PFSK-1 (cell line): ENCODE data around the gene MGAT4A.

Experiments used
- FOXP2 ChIP-seq: optimal IDR thresholded peaks from 2 replicates; pipeline ENCODE3; 2011; ENCODE audit warnings: borderline replicate concordance, control low read depth, inconsistent platforms; ENCODE audit not compliant: insufficient read depth; ENCODE audit errors: extremely low read length, extremely low read depth
- POLR2AphosphoS5 ChIP-seq: IDR thresholded peaks from 2 replicates; pipeline ENCODE4 v1.6.1; 2012; ENCODE audit warnings: low read depth, mild to moderate bottlenecking, control low read depth, low read length, moderate library complexity
- REST ChIP-seq, 2 experiments: IDR thresholded peaks; 2 replicates each; pipeline versions ENCODE4 v1.6.1 to v1.8.0; 2011 to 2012; ENCODE audit warnings: low read depth in 2 of 2, low read length in 2 of 2, control low read depth in 1 of 2, inconsistent platforms in 1 of 2, mild to moderate bottlenecking in 1 of 2, moderate library complexity in 1 of 2; ENCODE audit not compliant: insufficient read depth in 1 of 2
- SIN3A ChIP-seq: IDR thresholded peaks from 2 replicates; pipeline ENCODE4 v1.6.1; 2012; ENCODE audit warnings: mild to moderate bottlenecking, low read length, moderate library complexity, borderline replicate concordance; ENCODE audit not compliant: insufficient read depth
- TAF1 ChIP-seq: IDR thresholded peaks from 2 replicates; pipeline ENCODE4 v1.6.1; 2012; ENCODE audit warnings: low read length, control low read depth, borderline replicate concordance; ENCODE audit not compliant: insufficient read depth

- TF ChIP-seq POLR2AphosphoS5: no peak
- no peak for TF ChIP-seq REST (IDR thresholded peaks at IDR 0.05; ENCODE audit: insufficient read depth in 1 of 2, low read depth in 2 of 2, low read length in 2 of 2)
- TF ChIP-seq TAF1: no peak
- no peak for TF ChIP-seq FOXP2
- no peak for TF ChIP-seq SIN3A
Measured at GRCh38 chr2:98759827-98760625, 29.1 kb upstream of the MGAT4A start.
